ENCODE results near the gene U2AF2.

GRCh38 chr19:55696301-55697068 lies 41.6 kb downstream of the U2AF2 start:
- TF ChIP-seq POLR2A (IDR thresholded peaks at IDR 0.05) (no peak), CTCF (IDR thresholded peaks at IDR 0.05) (no peak)

Measured in ovary (tissue), 3 donors.